Fibroblast of skin of right biceps (primary cell): ENCODE measurements around the gene SYAP1.
"Not testable (repeated sequence)": the region's sequence is repeated elsewhere in the genome, so short reads cannot be mapped to it uniquely, and the experiment has no call there.

Experiments
- DNase-seq: peaks from one replicate; pipeline ENCODE4 v3.0.0-alpha.2; 2013

The SYAP1 gene

GRCh38 chrX:16719334-16720084 lies at the start of gene SYAP1:
Gene SYAP1 (plus strand): TSS chrX:16719612. CDS start chrX:16719725, 113 bp downstream.
- DNase-seq: peak; percentile 97

- DNase-seq: peak; percentile 66
Observed at GRCh38 chrX:16671005-16671404, 48.4 kb upstream of the SYAP1 start.

GRCh38 chrX:16678689-16679088 lies 40.7 kb upstream of the SYAP1 start:
- no peak for DNase-seq

- no peak for DNase-seq
Observed at GRCh38 chrX:16683007-16683664, 36.3 kb upstream of the SYAP1 start.

- DNase-seq: peak; percentile 47
Observed at GRCh38 chrX:16687514-16687913, 31.9 kb upstream of the SYAP1 start.

GRCh38 chrX:16695079-16695676 lies 24.2 kb upstream of the SYAP1 start:
- peak; percentile 49 for DNase-seq

GRCh38 chrX:16696956-16697355 lies 22.5 kb upstream of the SYAP1 start:
- no peak for DNase-seq

- DNase-seq: no peak
Observed at GRCh38 chrX:16699389-16699788, 20.0 kb upstream of the SYAP1 start.

GRCh38 chrX:16700734-16701133 lies 18.7 kb upstream of the SYAP1 start:
- no peak for DNase-seq

- DNase-seq: no peak
Observed at GRCh38 chrX:16702700-16703599, 16.5 kb upstream of the SYAP1 start.

- DNase-seq: no peak
Observed at GRCh38 chrX:16705370-16705769, 14.0 kb upstream of the SYAP1 start.

GRCh38 chrX:16708016-16708415 lies 11.4 kb upstream of the SYAP1 start:
- DNase-seq: no peak

GRCh38 chrX:16711219-16711811 lies 8.1 kb upstream of the SYAP1 start:
- DNase-seq: no peak

GRCh38 chrX:16711893-16712547 lies 7.4 kb upstream of the SYAP1 start:
- peak; percentile 3 for DNase-seq

GRCh38 chrX:16712548-16713155 lies 6.8 kb upstream of the SYAP1 start, which contains the start of gene CTPS2:
Gene CTPS2 (minus strand): TSS chrX:16712669. CDS start chrX:16702902, 9,767 bp downstream.
- peak; percentile 57 for DNase-seq

- no peak for DNase-seq
Observed at GRCh38 chrX:16714504-16714903, 4.9 kb upstream of the SYAP1 start.

GRCh38 chrX:16715638-16716037 lies 3.8 kb upstream of the SYAP1 start:
- DNase-seq: not testable (repeated sequence)

- DNase-seq: not testable (repeated sequence)
Observed at GRCh38 chrX:16716451-16716850, 3.0 kb upstream of the SYAP1 start.

GRCh38 chrX:16718824-16719333 lies 533 bp upstream of the SYAP1 start:
- DNase-seq: no peak

GRCh38 chrX:16722481-16722880 lies 3.1 kb downstream of the SYAP1 start:
- DNase-seq: no peak

GRCh38 chrX:16725072-16725471 lies 5.7 kb downstream of the SYAP1 start:
- no peak for DNase-seq
